Fibroblast of lung (primary cell): ENCODE measurements around the gene CTU1.

Source experiments
- CTCF ChIP-seq, 2 donors: IDR thresholded peaks in 1 of 2; conservative IDR thresholded peaks in 1 of 2; 1 replicate in 1 of 2; 2 replicates in 1 of 2; pipeline ENCODE4 v1.5.1; 2011 to 2012; ENCODE audit warnings: low read length in 2 of 2, control low read depth in 1 of 2, inconsistent platforms in 1 of 2, low read depth in 1 of 2, mild to moderate bottlenecking in 1 of 2
- EZH2 ChIP-seq: IDR thresholded peaks from 2 replicates; pipeline ENCODE4 v1.5.1; 2012; ENCODE audit warnings: low read length, control low read depth, mild to moderate bottlenecking; ENCODE audit errors: missing control alignments

DNA sequence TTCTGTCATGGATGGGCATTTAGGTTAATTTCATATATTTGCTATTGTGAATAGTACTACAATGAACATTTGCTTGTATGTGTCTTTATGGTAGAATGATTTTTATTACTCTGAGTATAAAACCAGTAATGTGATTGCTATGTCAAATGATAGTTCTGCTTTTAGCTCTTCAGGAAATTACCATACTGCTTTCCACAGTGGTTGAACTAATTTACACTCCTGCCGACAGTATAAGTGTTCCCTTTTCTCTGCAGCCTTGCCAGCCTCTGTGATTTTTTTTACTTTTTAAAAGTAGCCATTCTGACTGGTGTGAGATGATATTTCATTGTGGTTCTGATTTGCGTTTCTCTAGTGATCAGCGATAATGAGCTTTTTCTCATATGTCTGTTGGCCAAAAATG is 40.4 kb upstream of the CTU1 start:
- TF ChIP-seq CTCF (conservative IDR thresholded peaks at IDR 0.05 in 1 of 2, IDR thresholded peaks at IDR 0.05 in 1 of 2; ENCODE audit: low read depth in 1 of 2, low read length in 2 of 2) (no peak), EZH2 (no peak)
